ENCODE results near the gene GMDS. TPM values are rescaled to one million over a fixed set of nuclear protein-coding genes. Genes with fewer than 3 reads are reported as not detected.

GMDS gene
- polyA plus RNA-seq, 1 donor (not counting 4 experiments of a cell fraction or from before 2014, with no cell fraction given): 22.1 TPM

DNA sequence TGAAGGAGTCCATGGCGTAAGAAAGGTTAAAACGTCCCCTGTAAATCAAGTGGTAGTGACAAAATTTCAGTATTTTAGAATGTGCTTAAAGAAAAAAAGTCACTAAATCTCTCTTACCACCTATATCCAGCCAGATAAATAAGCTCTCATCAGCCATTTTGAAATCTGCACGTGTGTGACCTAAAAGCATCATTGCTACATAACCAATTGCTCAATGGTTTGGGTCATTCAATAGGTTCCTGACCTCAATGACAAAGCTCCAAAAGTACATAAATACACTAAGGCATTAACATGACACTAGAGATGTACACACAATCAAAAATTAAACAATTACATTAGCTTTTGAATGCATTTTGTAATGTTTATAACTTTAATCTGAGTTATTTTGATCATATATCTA lies 272.4 kb downstream of the GMDS start:
- H3K27ac ChIP-seq (ENCODE audit: control insufficient read depth, insufficient read depth, low read length): no peak overlapping the region
- no peaks in the 10 kb centered on the region for H3K27me3 ChIP-seq (ENCODE audit: control insufficient read depth, extremely low read depth, insufficient read depth, low read length)
- no peaks in the 10 kb centered on the region for H3K79me2 ChIP-seq (ENCODE audit: control insufficient read depth, insufficient read depth, low read length)
- DNase-seq (ENCODE audit: low read depth, low spot score) (no peak), FAIRE-seq (no peak)
- no peaks in the 10 kb centered on the region for H3K4me1 ChIP-seq (ENCODE audit: control insufficient read depth, extremely low read depth, insufficient read depth, low read length)
- H3K9ac ChIP-seq (ENCODE audit: control insufficient read depth, extremely low read depth, insufficient read depth, low read length): no peak overlapping the region
- dilution Hi-C loops (cut with MboI; ENCODE audit: extremely low pct_ligation_motif_present, low sequenced_read_pairs): no loop called here
- no peaks in the 10 kb centered on the region for H4K20me1 ChIP-seq (ENCODE audit: control insufficient read depth, extremely low read depth, insufficient read depth, low read length)
- no peaks in the 10 kb centered on the region for H3K36me3 ChIP-seq (ENCODE audit: control insufficient read depth in 2 of 2, extremely low read depth in 1 of 2, insufficient read depth in 2 of 2, low read length in 2 of 2)
- no peak for TF ChIP-seq CTCF (optimal IDR thresholded peaks at IDR 0.05 in 1 of 3, IDR thresholded peaks at IDR 0.05 in 1 of 3, conservative IDR thresholded peaks at IDR 0.05 in 1 of 3; ENCODE audit: extremely low read depth in 1 of 3, insufficient read depth in 2 of 3, low read length in 3 of 3)
- no peak for TF ChIP-seq EZH2 (IDR thresholded peaks at IDR 0.05; ENCODE audit: low read length)
- H2AFZ ChIP-seq (ENCODE audit: control insufficient read depth, low read length): no peak overlapping the region
- H3K9me3 ChIP-seq (ENCODE audit: control insufficient read depth, low read depth, low read length): no peaks in the 10 kb centered on the region
- no peaks in the 10 kb centered on the region for H3K9me1 ChIP-seq (ENCODE audit: control insufficient read depth, extremely low read depth, insufficient read depth, low read length)
- H3K4me3 ChIP-seq (ENCODE audit: control insufficient read depth in 2 of 3, extremely low read depth in 1 of 3, insufficient read depth in 2 of 3, low read depth in 1 of 3, low read length in 3 of 3): no peak overlapping the region
- no peak overlapping the region for H3K4me2 ChIP-seq (ENCODE audit: control insufficient read depth, extremely low read depth, insufficient read depth, low read depth, low read length)

GRCh38 chr6:1971612-1972011 lies 273.8 kb downstream of the GMDS start:
- no peak for DNase-seq (ENCODE audit: low read depth, low spot score)
- Histone ChIP-seq H3K4me1 (ENCODE audit: control insufficient read depth, extremely low read depth, insufficient read depth, low read length) (no peaks in the 10 kb centered on the region), H4K20me1 (ENCODE audit: control insufficient read depth, extremely low read depth, insufficient read depth, low read length) (no peaks in the 10 kb centered on the region), H3K27ac (ENCODE audit: control insufficient read depth, insufficient read depth, low read length) (no peak overlapping the region), H3K27me3 (ENCODE audit: control insufficient read depth, extremely low read depth, insufficient read depth, low read length) (no peaks in the 10 kb centered on the region), H3K9me1 (ENCODE audit: control insufficient read depth, extremely low read depth, insufficient read depth, low read length) (no peaks in the 10 kb centered on the region), H3K4me2 (ENCODE audit: control insufficient read depth, extremely low read depth, insufficient read depth, low read depth, low read length) (no peak overlapping the region), H3K79me2 (ENCODE audit: control insufficient read depth, insufficient read depth, low read length) (no peaks in the 10 kb centered on the region), H3K9me3 (ENCODE audit: control insufficient read depth, low read depth, low read length) (no peaks in the 10 kb centered on the region), H3K4me3 (ENCODE audit: control insufficient read depth in 2 of 3, extremely low read depth in 1 of 3, insufficient read depth in 2 of 3, low read depth in 1 of 3, low read length in 3 of 3) (no peak overlapping the region), H2AFZ (ENCODE audit: control insufficient read depth, low read length) (no peak overlapping the region), H3K9ac (ENCODE audit: control insufficient read depth, extremely low read depth, insufficient read depth, low read length) (no peak overlapping the region), H3K36me3 (ENCODE audit: control insufficient read depth in 2 of 2, extremely low read depth in 1 of 2, insufficient read depth in 2 of 2, low read length in 2 of 2) (no peaks in the 10 kb centered on the region)
- no peak for FAIRE-seq
- TF ChIP-seq EZH2 (IDR thresholded peaks at IDR 0.05; ENCODE audit: low read length): no peak
- no peak for TF ChIP-seq CTCF (optimal IDR thresholded peaks at IDR 0.05 in 1 of 3, IDR thresholded peaks at IDR 0.05 in 1 of 3, conservative IDR thresholded peaks at IDR 0.05 in 1 of 3; ENCODE audit: extremely low read depth in 1 of 3, insufficient read depth in 2 of 3, low read length in 3 of 3)
- dilution Hi-C loops (cut with MboI; ENCODE audit: extremely low pct_ligation_motif_present, low sequenced_read_pairs): no loop called here

All from keratinocyte (primary cell).